PC-3 (cell line): ENCODE measurements around the gene MANSC1.

ENCODE experiments used
- CTCF ChIP-seq: fragments of 300-600 bp; sonication (generic); conservative IDR thresholded peaks from 2 replicates; pipeline ENCODE4 v1.5.1; 2017; ENCODE audit warnings: antibody characterized with exemption, low read depth, mild to moderate bottlenecking, low read length
- EZH2 ChIP-seq: fragments of 300-600 bp; sonication (generic); IDR thresholded peaks from one replicate; pipeline ENCODE4 v1.6.1; 2017; ENCODE audit warnings: antibody characterized with exemption, mild to moderate bottlenecking, low read length; ENCODE audit not compliant: unreplicated experiment
- EZH2phosphoT487 ChIP-seq: fragments of 300-600 bp; sonication (generic); IDR thresholded peaks from 2 replicates; pipeline ENCODE4 v1.6.1; 2018; ENCODE audit warnings: mild to moderate bottlenecking, antibody characterized with exemption, low read length, borderline replicate concordance

- TF ChIP-seq CTCF (no peak), EZH2 (no peak), EZH2phosphoT487 (no peak)
Measured at GRCh38 chr12:12396694-12397093, 46.7 kb upstream of the MANSC1 start.
